Stimulated activated effector memory CD8-positive, alpha-beta T cell treated with anti-CD3 and anti-CD28 coated beads, Interleukin-12 subunit alpha, Interleukin-12 subunit beta, amount 100 ng/mL, for 72 hours (primary cell): ENCODE measurements around the gene NSD1.
A peak's percentile ranks its signal among the peaks of the same experiment; 100 is the strongest.

Experiments
- ATAC-seq: fragments of 150-1000 bp; cut with Tn5 transposase; 2 replicates; pipeline ENCODE4 v1.10.0; 2021
- DNase-seq, 2 donors: peaks; one replicate each; pipeline ENCODE4 v3.0.0; 2021 to 2022; ENCODE audit warnings: low spot score in 2 of 2
- H3K27ac Mint-ChIP-seq: one replicate; pipeline ENCODE4 v1.8.0; 2022; ENCODE audit warnings: mild to moderate bottlenecking, mixed read lengths
- H3K36me3 Mint-ChIP-seq: one replicate; pipeline ENCODE4 v1.8.0; 2022; ENCODE audit warnings: mild to moderate bottlenecking, mixed read lengths
- H3K4me1 Mint-ChIP-seq: one replicate; pipeline ENCODE4 v1.8.0; 2022; ENCODE audit warnings: mixed read lengths
- H3K4me3 Mint-ChIP-seq: one replicate; pipeline ENCODE4 v1.8.0; 2022; ENCODE audit warnings: mild to moderate bottlenecking, mixed read lengths
- H3K9me3 Mint-ChIP-seq: one replicate; pipeline ENCODE4 v1.8.0; 2022; ENCODE audit warnings: mixed read lengths

The NSD1 gene

GRCh38 chr5:177093803-177094202 lies 39.8 kb upstream of the NSD1 start:
- Mint-ChIP-seq H3K27ac (no peak overlapping the region), H3K9me3 (no peaks in the 10 kb centered on the region), H3K4me1 (no peaks in the 10 kb centered on the region), H3K4me3 (no peak overlapping the region), H3K36me3 (peaks cover 4% of the 10 kb centered on the region)
- no peak for DNase-seq
- ATAC-seq: no peak

GRCh38 chr5:177094224-177095087 lies 39.1 kb upstream of the NSD1 start:
- no peak for DNase-seq
- Mint-ChIP-seq H3K9me3 (no peaks in the 10 kb centered on the region), H3K36me3 (peaks cover 4% of the 10 kb centered on the region), H3K4me3 (no peak overlapping the region), H3K4me1 (no peaks in the 10 kb centered on the region), H3K27ac (no peak overlapping the region)
- no peak for ATAC-seq

GRCh38 chr5:177095088-177095669 lies 38.4 kb upstream of the NSD1 start:
- no peaks in the 10 kb centered on the region for H3K9me3 Mint-ChIP-seq
- ATAC-seq (no peak), DNase-seq (no peak)
- H3K4me1 Mint-ChIP-seq: no peaks in the 10 kb centered on the region
- H3K27ac Mint-ChIP-seq: no peak overlapping the region
- H3K36me3 Mint-ChIP-seq: peaks cover 4% of the 10 kb centered on the region
- no peak overlapping the region for H3K4me3 Mint-ChIP-seq

- peaks cover 4% of the 10 kb centered on the region for H3K36me3 Mint-ChIP-seq
- no peak for DNase-seq
- no peak overlapping the region for H3K27ac Mint-ChIP-seq
- no peak overlapping the region for H3K4me3 Mint-ChIP-seq
- H3K9me3 Mint-ChIP-seq: no peaks in the 10 kb centered on the region
- ATAC-seq: no peak
- no peaks in the 10 kb centered on the region for H3K4me1 Mint-ChIP-seq
Observed at GRCh38 chr5:177096162-177097015, 37.2 kb upstream of the NSD1 start.

- H3K27ac Mint-ChIP-seq: no peak overlapping the region
- H3K4me1 Mint-ChIP-seq: no peaks in the 10 kb centered on the region
- ATAC-seq: no peak
- H3K9me3 Mint-ChIP-seq: no peaks in the 10 kb centered on the region
- H3K36me3 Mint-ChIP-seq: peaks cover 4% of the 10 kb centered on the region
- H3K4me3 Mint-ChIP-seq: no peak overlapping the region
- DNase-seq: no peak
Observed at GRCh38 chr5:177097016-177097985, 36.3 kb upstream of the NSD1 start.

GRCh38 chr5:177098120-177098469 lies 35.5 kb upstream of the NSD1 start:
- ATAC-seq (no peak), DNase-seq (no peak)
- H3K4me1 Mint-ChIP-seq: no peaks in the 10 kb centered on the region
- no peaks in the 10 kb centered on the region for H3K9me3 Mint-ChIP-seq
- H3K36me3 Mint-ChIP-seq: peaks cover 4% of the 10 kb centered on the region
- no peak overlapping the region for H3K4me3 Mint-ChIP-seq
- no peak overlapping the region for H3K27ac Mint-ChIP-seq

GRCh38 chr5:177098470-177099141 lies 35.0 kb upstream of the NSD1 start:
- no peak for ATAC-seq
- no peak for DNase-seq
- H3K4me3 Mint-ChIP-seq: no peak overlapping the region

DNA sequence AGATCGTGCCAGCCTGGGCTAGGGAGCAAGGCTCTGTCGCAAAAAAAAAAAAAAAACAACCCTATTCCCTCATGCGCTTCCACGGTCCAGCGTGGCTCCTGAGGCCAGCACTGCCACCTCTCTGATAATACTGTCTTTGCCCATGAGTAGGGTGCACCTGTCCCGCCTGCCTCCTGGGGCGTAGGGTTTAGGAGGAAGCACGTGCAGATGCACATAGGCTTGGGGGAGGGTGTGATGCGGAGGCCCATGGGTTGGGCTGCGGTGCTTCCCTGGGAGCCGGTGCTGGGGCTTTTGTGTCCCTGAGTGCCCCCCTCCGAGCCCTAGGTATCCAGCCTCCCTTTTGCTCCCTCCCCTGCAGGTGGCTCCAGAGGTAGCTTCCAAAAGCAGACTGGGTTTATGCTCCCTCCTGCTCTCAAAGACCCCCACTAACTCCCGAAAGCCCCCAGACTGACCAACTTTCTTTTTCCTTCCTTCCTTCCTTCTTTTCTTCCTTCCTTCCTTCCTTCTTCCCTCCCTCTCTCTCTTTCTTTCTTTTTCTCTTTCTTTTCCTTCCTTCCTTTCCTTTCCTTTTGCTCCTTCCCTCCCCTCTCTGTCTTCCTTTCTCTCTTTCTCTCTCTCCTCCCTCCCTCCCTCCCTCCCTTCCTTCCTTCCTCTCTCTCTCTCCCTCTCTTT lies 34.0 kb upstream of the NSD1 start:
- no peaks in the 10 kb centered on the region for H3K9me3 Mint-ChIP-seq
- no peak for DNase-seq
- H3K4me3 Mint-ChIP-seq: no peak overlapping the region
- no peak for ATAC-seq
- no peak overlapping the region for H3K27ac Mint-ChIP-seq
- H3K36me3 Mint-ChIP-seq: peaks cover 2% of the 10 kb centered on the region
- H3K4me1 Mint-ChIP-seq: no peaks in the 10 kb centered on the region

More at GRCh38 chr5:177098470-177099141, 35.0 kb upstream of the NSD1 start:
- Mint-ChIP-seq H3K36me3 (peaks cover 4% of the 10 kb centered on the region), H3K27ac (no peak overlapping the region), H3K9me3 (no peaks in the 10 kb centered on the region), H3K4me1 (no peaks in the 10 kb centered on the region)

DNA sequence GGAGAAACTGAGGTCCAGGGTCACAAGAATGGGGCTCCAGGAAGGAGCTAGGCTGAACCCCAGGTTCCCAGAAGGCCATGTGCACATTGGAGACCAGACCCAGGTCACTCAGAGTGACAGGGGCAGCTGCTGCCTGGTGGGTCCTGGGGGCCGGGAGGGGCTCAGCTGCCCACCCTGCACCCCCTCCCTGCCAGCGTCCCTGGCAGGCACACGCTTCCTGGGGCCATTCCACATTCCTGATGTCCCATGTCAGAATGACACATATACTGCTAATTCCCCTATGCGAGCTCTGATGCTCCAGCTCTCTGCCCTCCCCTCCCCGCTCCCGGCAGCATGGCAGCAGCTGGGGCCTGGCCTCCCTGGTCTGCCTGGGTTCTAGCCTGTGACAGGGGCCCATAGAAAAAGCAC lies 32.9 kb upstream of the NSD1 start:
- Mint-ChIP-seq H3K4me3 (no peak overlapping the region), H3K9me3 (no peaks in the 10 kb centered on the region), H3K27ac (no peak overlapping the region), H3K4me1 (no peaks in the 10 kb centered on the region), H3K36me3 (no peaks in the 10 kb centered on the region)
- DNase-seq (no peak), ATAC-seq (no peak)

DNA sequence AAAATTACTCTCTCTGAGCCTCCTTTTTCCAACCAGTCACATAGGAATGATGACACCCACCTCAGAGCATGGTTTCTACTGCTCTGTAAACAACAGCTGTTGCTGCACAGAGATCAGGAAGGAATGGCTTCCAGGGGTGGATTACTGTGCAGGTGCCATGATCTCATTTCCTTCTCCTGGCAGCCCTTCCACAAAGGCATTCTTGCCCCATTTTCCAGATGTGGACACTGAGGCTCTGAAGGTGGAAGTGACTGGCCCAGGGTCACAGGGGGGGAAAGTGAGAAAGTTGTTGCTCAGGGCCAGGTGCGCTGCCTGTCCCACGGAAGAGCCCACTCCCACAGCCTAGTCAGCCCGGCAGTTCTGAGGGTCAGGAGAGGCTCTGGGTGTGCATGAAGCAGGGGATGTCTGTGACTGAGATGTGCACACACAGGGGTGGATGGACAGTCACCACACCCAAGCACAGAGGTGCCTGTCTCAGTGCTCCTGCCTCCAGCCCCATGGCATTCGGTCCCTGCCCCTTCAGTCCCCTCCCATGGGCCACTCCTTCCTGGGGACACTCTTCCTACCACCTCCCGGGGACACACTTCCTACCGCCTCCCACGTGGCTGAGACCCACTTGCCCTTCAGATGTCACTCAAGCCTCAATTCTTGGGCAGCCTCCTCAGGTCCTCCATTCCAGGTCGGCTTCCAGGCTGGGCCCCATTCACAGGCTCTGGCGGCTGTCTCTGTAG lies 29.9 kb upstream of the NSD1 start:
- ATAC-seq (no peak), DNase-seq (no peak)
- H3K4me1 Mint-ChIP-seq: no peaks in the 10 kb centered on the region
- no peak overlapping the region for H3K4me3 Mint-ChIP-seq
- no peaks in the 10 kb centered on the region for H3K9me3 Mint-ChIP-seq
- H3K36me3 Mint-ChIP-seq: no peaks in the 10 kb centered on the region
- H3K27ac Mint-ChIP-seq: no peak overlapping the region

- no peaks in the 10 kb centered on the region for H3K4me1 Mint-ChIP-seq
- no peak overlapping the region for H3K4me3 Mint-ChIP-seq
- no peak overlapping the region for H3K27ac Mint-ChIP-seq
- DNase-seq: no peak
- no peak for ATAC-seq
- no peaks in the 10 kb centered on the region for H3K9me3 Mint-ChIP-seq
- H3K36me3 Mint-ChIP-seq: no peaks in the 10 kb centered on the region
Observed at GRCh38 chr5:177105691-177106476, 27.7 kb upstream of the NSD1 start.

- H3K4me3 Mint-ChIP-seq: no peak overlapping the region
- H3K4me1 Mint-ChIP-seq: peaks cover 7% of the 10 kb centered on the region
- H3K9me3 Mint-ChIP-seq: no peaks in the 10 kb centered on the region
- H3K36me3 Mint-ChIP-seq: no peaks in the 10 kb centered on the region
- DNase-seq: no peak
- H3K27ac Mint-ChIP-seq: no peak overlapping the region
- no peak for ATAC-seq
Observed at GRCh38 chr5:177107159-177107558, 26.4 kb upstream of the NSD1 start.

GRCh38 chr5:177109810-177110209 lies 23.8 kb upstream of the NSD1 start:
- H3K27ac Mint-ChIP-seq: peak overlapping the region; percentile 48
- H3K4me1 Mint-ChIP-seq: peaks cover 13% of the 10 kb centered on the region
- no peak for DNase-seq
- no peak overlapping the region for H3K4me3 Mint-ChIP-seq
- ATAC-seq: no peak
- H3K9me3 Mint-ChIP-seq: no peaks in the 10 kb centered on the region
- H3K36me3 Mint-ChIP-seq: no peaks in the 10 kb centered on the region
